ENCODE results near the gene CEP128.
"Not testable (repeated sequence)": the region's sequence is repeated elsewhere in the genome, so short reads cannot be mapped to it uniquely, and the experiment has no call there.

The CEP128 gene

DNA sequence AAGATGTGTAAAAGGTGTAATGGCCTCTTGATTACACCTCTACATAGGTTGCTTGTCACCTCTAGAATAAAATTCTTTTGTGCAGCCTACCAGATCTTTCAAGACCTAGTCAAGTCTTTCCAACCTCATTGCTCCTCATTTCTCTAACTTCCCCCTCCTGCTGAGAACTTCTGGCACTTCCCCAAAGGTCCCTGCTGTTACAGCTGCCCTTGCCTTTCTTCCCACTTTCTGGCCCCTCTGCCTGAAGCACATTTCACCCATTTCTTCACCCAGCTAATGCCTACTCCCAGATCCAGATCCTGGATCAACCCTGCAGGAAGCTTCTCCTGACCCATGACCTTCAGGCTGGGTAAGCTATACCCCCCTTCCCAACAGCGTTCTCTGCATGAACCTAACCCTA lies 15.4 kb upstream of the CEP128 start:
- H3K9ac ChIP-seq (ENCODE audit: insufficient read length) = no peak overlapping the region

DNA sequence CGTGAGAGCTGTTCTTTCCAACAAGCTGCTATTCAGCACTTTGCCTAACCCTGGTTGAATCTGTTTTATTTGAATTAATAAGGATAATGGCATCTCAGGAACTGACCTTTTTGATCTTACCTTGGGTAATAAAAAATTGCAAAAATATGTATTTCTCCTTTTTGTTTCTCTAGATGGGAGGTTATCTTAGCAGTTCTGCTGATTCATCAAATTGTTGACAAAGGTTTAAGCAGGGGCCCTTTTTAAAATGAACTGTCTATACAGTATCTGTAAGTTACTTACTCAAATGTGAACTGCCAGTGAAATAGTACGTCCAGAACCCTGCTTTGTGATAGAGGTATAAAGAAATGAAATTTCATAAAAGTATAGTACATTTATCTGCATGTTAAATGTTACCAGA lies 14.6 kb upstream of the CEP128 start:
- DNase-seq (ENCODE audit: low read depth, low spot score) = no peak
- no peak overlapping the region for H3K9ac ChIP-seq (ENCODE audit: insufficient read length)
- no peaks in the 10 kb centered on the region for H3K9me3 ChIP-seq (ENCODE audit: low read depth, low read length)
- H3K4me3 ChIP-seq = no peak overlapping the region
- TF ChIP-seq FOXP2 (optimal IDR thresholded peaks at IDR 0.05; ENCODE audit: control extremely low read depth, extremely low read length, insufficient read depth) (no peak), POLR2AphosphoS5 (IDR thresholded peaks at IDR 0.05; ENCODE audit: borderline replicate concordance, low read depth, low read length) (no peak), EZH2 (IDR thresholded peaks at IDR 0.05) (no peak)
- H3K36me3 ChIP-seq (ENCODE audit: insufficient read depth, low read length) = no peaks in the 10 kb centered on the region
- no peak overlapping the region for H3K27ac ChIP-seq

More for the DNA sequence above, 15.4 kb upstream of the CEP128 start:
- no peak overlapping the region for H3K27ac ChIP-seq
- H3K9me3 ChIP-seq (ENCODE audit: low read depth, low read length) = no peaks in the 10 kb centered on the region
- H3K36me3 ChIP-seq (ENCODE audit: insufficient read depth, low read length) = no peaks in the 10 kb centered on the region
- no peak for DNase-seq (ENCODE audit: low read depth, low spot score)
- no peak overlapping the region for H3K4me3 ChIP-seq
- TF ChIP-seq FOXP2 (optimal IDR thresholded peaks at IDR 0.05; ENCODE audit: control extremely low read depth, extremely low read length, insufficient read depth) = no peak
- no peak for TF ChIP-seq POLR2AphosphoS5 (IDR thresholded peaks at IDR 0.05; ENCODE audit: borderline replicate concordance, low read depth, low read length)
- no peak for TF ChIP-seq EZH2 (IDR thresholded peaks at IDR 0.05)

DNA sequence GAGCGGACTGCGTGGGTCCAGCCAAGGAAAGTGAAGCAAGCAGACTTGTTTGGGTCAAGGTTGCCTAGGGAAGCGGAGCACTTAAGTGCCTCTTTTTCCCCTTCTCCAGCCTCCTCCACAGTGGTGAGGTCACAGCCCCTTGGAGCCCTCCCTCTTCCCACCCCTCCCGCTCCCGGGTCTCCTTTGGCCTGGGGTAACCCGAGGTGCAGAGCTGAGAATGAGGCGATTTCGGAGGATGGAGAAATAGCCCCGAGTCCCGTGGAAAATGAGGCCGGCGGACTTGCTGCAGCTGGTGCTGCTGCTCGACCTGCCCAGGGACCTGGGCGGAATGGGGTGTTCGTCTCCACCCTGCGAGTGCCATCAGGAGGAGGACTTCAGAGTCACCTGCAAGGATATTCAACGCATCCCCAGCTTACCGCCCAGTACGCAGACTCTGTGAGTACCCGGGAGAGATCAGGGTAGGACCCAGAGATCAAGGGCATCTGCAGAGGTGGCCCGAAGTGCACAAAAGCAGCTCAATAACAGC lies 13.9 kb upstream of the CEP128 start, which contains the start of gene TSHR:
Gene TSHR, plus strand, starts transcription at position 206 of the 526 bp plus-strand sequence. Its CDS starts 60 bp downstream, at position 266.
- H3K27ac ChIP-seq = no peak within 1 kb of the TSS
- no peaks in the 10 kb centered on the region for H3K9me3 ChIP-seq (ENCODE audit: low read depth, low read length)
- no peaks in the 10 kb centered on the region for H3K36me3 ChIP-seq (ENCODE audit: insufficient read depth, low read length)
- no peak for TF ChIP-seq POLR2AphosphoS5 (IDR thresholded peaks at IDR 0.05; ENCODE audit: borderline replicate concordance, low read depth, low read length)
- TF ChIP-seq EZH2 (IDR thresholded peaks at IDR 0.05) = no peak
- H3K4me3 ChIP-seq = peak within 1 kb of the TSS; percentile 85
- no peak within 1 kb of the TSS for H3K9ac ChIP-seq (ENCODE audit: insufficient read length)
- no peak for DNase-seq (ENCODE audit: low read depth, low spot score)

DNA sequence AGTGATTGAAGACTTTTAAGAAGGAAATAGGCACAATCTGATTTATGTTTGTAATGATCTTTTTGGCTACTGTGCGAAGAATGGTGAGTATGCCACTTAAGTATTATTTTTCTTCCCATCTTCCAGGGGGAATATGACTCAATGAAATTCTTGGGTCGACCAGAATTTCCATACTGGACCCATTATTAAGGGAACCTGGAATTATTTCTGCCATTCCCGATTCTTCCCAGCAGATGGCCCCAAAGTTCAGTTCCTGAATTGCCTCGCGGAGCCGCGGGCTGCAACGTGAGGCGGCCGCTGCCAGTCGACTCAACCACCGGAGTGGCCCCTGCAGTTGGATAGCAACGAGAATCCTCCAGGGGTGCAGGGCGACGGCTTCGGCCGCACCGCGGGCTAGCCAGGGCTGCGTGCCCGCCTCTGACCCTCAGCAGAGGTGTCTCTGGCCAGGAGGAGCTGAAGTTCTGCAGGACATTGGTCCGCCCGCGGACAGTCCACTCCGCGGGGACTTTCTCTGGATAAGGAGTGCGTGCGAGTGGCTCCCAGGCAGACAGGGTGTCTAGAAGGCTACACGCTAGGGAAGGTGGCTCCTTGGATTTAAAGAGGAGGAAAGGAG lies 13.3 kb upstream of the CEP128 start:
- H3K9ac ChIP-seq (ENCODE audit: insufficient read length) = no peak overlapping the region
- H3K36me3 ChIP-seq (ENCODE audit: insufficient read depth, low read length) = no peaks in the 10 kb centered on the region
- DNase-seq (ENCODE audit: low read depth, low spot score) = no peak
- H3K4me3 ChIP-seq = peak overlapping the region; percentile 85
- TF ChIP-seq FOXP2 (optimal IDR thresholded peaks at IDR 0.05; ENCODE audit: control extremely low read depth, extremely low read length, insufficient read depth) (no peak), POLR2AphosphoS5 (IDR thresholded peaks at IDR 0.05; ENCODE audit: borderline replicate concordance, low read depth, low read length) (no peak), EZH2 (IDR thresholded peaks at IDR 0.05) (no peak)
- no peaks in the 10 kb centered on the region for H3K9me3 ChIP-seq (ENCODE audit: low read depth, low read length)
- no peak overlapping the region for H3K27ac ChIP-seq

DNA sequence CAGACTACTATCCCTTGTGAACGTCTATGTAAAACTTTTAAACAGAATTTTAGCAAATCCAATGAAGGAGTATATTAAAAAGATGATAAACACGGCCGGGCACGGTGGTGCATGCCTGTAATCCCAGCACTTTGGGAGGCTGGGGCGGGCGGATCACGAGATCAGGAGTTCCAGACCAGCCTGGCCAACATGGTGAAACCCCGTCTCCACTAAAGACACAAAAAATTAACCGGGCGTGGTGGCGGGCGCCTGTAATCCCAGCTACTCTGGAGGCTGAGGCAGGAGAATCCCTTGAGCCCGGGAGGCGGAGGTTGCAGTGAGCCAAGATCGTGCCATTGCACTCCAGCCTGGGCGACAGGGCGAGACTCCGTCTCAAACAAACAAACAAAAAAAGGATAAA lies 11.7 kb upstream of the CEP128 start:
- not testable (repeated sequence) for H3K9ac ChIP-seq (ENCODE audit: insufficient read length); H3K9me3 ChIP-seq (ENCODE audit: low read depth, low read length); H3K36me3 ChIP-seq (ENCODE audit: insufficient read depth, low read length); H3K27ac ChIP-seq; H3K4me3 ChIP-seq; DNase-seq (ENCODE audit: low read depth, low spot score)

DNA sequence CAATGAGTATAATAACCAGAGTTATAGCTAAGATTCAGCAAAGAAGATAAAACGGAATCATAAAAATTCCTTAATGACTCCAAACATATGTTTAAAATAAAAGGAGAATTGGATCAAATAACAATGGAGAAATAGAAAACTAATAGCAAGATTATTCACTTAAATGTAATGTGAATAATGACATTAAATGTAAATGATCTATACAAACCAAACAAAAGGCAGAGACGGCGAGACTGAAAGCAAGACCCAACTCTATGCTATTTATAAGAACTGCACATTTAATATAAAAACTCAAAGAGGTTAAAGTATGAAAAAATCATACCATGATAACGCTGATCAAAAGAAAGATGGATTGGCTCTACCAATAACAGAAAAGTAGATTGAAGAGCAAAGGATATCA lies 10.0 kb upstream of the CEP128 start:
- no peaks in the 10 kb centered on the region for H3K9me3 ChIP-seq (ENCODE audit: low read depth, low read length)
- no peaks in the 10 kb centered on the region for H3K36me3 ChIP-seq (ENCODE audit: insufficient read depth, low read length)
- H3K27ac ChIP-seq = no peak overlapping the region
- no peak overlapping the region for H3K9ac ChIP-seq (ENCODE audit: insufficient read length)
- DNase-seq (ENCODE audit: low read depth, low spot score) = no peak
- TF ChIP-seq EZH2 (IDR thresholded peaks at IDR 0.05) = no peak
- TF ChIP-seq FOXP2 (optimal IDR thresholded peaks at IDR 0.05; ENCODE audit: control extremely low read depth, extremely low read length, insufficient read depth) = no peak
- TF ChIP-seq POLR2AphosphoS5 (IDR thresholded peaks at IDR 0.05; ENCODE audit: borderline replicate concordance, low read depth, low read length) = no peak
- no peak overlapping the region for H3K4me3 ChIP-seq

DNA sequence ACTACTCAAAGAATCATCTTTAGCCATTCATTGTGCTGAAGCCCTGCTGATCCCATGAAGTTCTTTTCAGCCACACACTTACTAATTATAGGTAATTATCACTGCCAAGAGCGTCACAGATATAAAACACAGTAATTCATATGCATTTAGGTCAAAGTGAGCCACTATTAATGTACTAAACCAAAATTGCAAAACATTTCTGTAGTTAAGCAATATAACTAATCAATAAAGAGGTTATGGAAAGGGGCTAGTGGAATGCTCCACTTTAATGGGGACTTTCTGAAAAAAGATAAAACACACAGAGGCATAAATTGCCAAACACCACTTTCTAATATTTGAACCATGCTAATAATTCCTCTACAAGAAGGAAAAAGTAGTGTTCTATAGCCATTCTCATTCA lies 6.8 kb upstream of the CEP128 start:
- TF ChIP-seq POLR2AphosphoS5 (IDR thresholded peaks at IDR 0.05; ENCODE audit: borderline replicate concordance, low read depth, low read length) (no peak), EZH2 (IDR thresholded peaks at IDR 0.05) (no peak), FOXP2 (optimal IDR thresholded peaks at IDR 0.05; ENCODE audit: control extremely low read depth, extremely low read length, insufficient read depth) (no peak)
- Histone ChIP-seq H3K36me3 (ENCODE audit: insufficient read depth, low read length) (no peaks in the 10 kb centered on the region), H3K4me3 (no peak overlapping the region), H3K27ac (no peak overlapping the region), H3K9me3 (ENCODE audit: low read depth, low read length) (no peaks in the 10 kb centered on the region), H3K9ac (ENCODE audit: insufficient read length) (no peak overlapping the region)
- no peak for DNase-seq (ENCODE audit: low read depth, low spot score)

DNA sequence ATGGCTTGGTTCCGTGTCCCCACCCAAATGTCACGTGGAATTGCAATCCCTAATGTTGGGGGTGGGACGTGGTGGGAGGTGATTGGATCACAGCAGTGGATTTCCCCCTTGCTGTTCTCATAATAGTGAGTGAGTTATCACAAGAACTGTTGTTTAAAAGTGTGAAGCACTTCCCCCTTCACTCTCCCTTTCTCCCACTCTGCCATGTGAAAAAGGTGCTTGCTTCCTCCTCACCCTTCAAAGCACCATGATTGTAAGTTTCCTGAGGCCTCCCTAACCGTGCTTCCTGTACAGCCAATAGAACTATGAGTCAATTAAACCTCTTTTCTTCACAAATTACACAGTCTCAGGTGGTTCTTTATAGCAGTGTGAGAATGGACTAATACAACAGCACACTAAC lies 5.3 kb upstream of the CEP128 start:
- no peak overlapping the region for H3K27ac ChIP-seq
- no peaks in the 10 kb centered on the region for H3K36me3 ChIP-seq (ENCODE audit: insufficient read depth, low read length)
- no peak for TF ChIP-seq EZH2 (IDR thresholded peaks at IDR 0.05)
- TF ChIP-seq POLR2AphosphoS5 (IDR thresholded peaks at IDR 0.05; ENCODE audit: borderline replicate concordance, low read depth, low read length) = no peak
- TF ChIP-seq FOXP2 (optimal IDR thresholded peaks at IDR 0.05; ENCODE audit: control extremely low read depth, extremely low read length, insufficient read depth) = no peak
- H3K9me3 ChIP-seq (ENCODE audit: low read depth, low read length) = no peaks in the 10 kb centered on the region
- no peak overlapping the region for H3K4me3 ChIP-seq
- DNase-seq (ENCODE audit: low read depth, low spot score) = no peak
- H3K9ac ChIP-seq (ENCODE audit: insufficient read length) = no peak overlapping the region

DNA sequence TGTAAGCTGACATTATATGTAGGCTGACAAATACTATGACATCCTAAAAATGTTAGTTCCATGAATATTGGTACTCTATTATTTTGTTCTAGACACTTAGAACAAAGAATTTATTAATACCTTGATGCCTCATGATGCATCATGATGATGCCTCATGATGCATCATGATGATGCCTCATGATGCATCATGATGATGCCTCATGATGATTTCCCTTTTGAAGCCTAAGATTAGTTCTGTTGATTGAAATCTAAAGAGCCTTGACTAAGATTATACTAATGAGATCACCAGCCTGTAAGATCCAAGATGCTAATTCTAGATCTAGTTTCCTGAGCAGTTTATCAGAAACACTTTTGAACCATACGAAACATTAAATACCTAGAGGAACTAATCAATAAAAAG lies 4.6 kb upstream of the CEP128 start:
- no peaks in the 10 kb centered on the region for H3K36me3 ChIP-seq (ENCODE audit: insufficient read depth, low read length)
- H3K27ac ChIP-seq = no peak overlapping the region
- H3K9ac ChIP-seq (ENCODE audit: insufficient read length) = no peak overlapping the region
- no peak overlapping the region for H3K4me3 ChIP-seq
- no peak for DNase-seq (ENCODE audit: low read depth, low spot score)
- TF ChIP-seq EZH2 (IDR thresholded peaks at IDR 0.05) (no peak), FOXP2 (optimal IDR thresholded peaks at IDR 0.05; ENCODE audit: control extremely low read depth, extremely low read length, insufficient read depth) (no peak), POLR2AphosphoS5 (IDR thresholded peaks at IDR 0.05; ENCODE audit: borderline replicate concordance, low read depth, low read length) (no peak)
- no peaks in the 10 kb centered on the region for H3K9me3 ChIP-seq (ENCODE audit: low read depth, low read length)
